DLD1 (cell line): ENCODE data around the gene TNFSF10.
"Not testable (repeated sequence)": the region's sequence is repeated elsewhere in the genome, so short reads cannot be mapped to it uniquely, and the experiment has no call there.

Source experiments
- in situ Hi-C: cut with HindIII; loops from 2 replicates; pipeline ENCODE4 v1.10.0; 2017; ENCODE audit warnings: low sequenced_read_pairs

TNFSF10 gene

DNA sequence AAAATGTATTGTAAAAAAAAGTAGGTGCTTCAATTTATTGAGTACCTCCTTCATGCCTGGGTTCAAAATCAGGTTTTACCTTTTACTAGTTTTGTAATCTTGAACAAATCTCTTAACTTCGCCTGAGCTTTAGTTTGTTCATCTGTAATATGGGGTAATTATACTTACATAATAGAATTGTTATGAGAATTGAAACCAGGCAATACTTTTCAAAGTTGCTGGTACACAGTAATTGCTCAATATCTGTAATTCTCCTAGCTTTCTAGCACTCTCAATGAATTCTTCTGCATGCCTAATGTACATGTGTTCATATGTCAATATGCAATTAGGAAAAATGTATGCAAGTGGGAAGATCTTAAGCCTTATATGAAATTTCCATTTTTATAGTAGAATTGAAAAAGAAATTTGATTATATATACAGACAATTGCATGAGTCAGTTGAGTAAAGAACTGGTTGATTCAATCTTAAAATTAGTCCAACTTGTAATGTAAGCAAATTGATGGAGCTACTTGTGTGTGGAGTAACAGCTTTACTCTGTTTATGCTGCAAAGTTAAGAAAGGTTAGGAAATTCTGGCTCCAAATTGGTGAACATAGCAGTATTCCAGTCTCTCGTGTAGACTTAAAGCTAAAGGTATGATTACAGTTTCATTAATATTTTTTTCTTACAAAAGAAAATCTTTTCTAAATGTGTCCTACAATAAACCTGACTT is 4.1 kb downstream of the TNFSF10 start:
- in situ Hi-C loops: no loop called here

GRCh38 chr3:172517859-172518466 is 5.3 kb downstream of the TNFSF10 start:
- in situ Hi-C loops: no loop called here

GRCh38 chr3:172516318-172517214 is 6.7 kb downstream of the TNFSF10 start:
- in situ Hi-C loops: no loop called here

DNA sequence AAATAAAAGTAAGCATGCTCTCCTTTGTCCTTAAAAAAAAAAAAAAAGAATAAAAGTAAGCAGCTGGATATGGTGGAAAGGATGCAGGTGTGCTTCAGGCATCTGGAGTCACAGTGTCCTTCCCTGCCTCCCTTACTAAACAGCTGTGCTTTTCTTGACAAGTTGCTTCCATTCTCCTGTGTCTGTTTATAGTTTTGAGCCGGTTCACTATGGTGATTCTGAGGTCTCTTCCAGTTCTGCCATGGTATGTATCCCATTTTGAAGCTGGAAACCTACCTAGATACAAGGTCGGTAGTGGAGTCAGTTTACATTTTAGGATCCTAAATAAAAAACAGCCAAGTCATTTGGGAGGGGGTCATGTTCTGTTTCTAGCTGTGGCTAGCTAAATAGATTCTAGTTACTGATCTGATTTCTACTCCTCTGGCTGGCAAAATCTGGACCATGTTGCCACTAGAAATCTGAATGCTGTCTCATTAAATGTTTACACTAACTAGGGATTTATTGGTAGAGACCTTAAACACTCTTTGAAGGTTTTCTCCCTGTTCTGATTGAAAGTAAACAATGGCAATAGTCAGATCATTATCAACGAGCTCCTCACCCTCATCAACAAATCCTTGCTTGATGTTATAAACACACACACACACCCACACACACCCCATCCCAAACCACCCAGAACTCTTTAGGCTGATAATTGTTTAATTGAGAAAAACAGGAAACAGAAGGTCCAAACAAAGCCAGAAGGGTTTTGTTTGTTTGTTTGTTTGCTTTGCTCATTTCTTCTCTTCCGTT is 7.9 kb downstream of the TNFSF10 start:
- in situ Hi-C loops: no loop called here

- in situ Hi-C loops: no loop called here
Measured at GRCh38 chr3:172514678-172515077, 8.6 kb downstream of the TNFSF10 start.

DNA sequence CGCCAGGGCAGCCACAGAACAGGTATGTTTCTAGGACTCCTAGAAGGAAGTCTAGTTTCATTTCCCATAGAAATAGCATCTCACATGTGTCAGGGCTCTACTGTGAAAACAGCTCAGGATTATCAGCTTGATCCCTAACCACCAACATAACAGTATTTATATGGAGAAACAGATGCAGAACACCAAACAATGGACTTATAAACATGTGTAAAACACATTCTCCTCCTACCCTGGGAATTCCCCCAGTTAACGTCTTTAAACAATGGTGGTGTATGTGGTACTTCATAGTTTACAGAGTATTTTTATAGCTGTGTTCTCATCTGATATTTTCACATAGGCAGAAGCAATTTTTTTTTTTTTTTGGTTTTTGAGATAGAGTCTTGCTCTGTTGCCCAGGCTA is 9.7 kb downstream of the TNFSF10 start:
- in situ Hi-C loops: no loop called here

GRCh38 chr3:172511783-172512762 is 11.2 kb downstream of the TNFSF10 start:
- in situ Hi-C loops: no loop called here

DNA sequence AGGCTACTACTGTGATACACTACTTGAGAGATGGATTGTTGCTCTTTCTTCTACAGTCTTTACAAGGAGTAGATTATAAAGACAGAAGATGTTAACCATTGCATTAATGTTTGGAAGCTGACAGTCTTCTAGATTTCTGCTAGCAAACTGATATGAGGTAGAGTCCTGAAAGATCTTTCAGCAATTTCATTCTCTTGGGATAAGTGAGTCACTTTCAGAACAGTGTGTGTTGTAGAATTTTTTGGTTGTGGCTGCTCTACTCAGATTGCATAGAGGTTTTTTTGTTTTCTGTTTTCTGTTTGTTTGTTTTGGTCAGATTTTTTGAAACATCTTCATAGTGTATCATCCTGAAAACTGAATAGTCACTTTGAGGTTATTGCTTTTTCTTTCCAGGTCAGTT is 17.1 kb downstream of the TNFSF10 start:
- in situ Hi-C loops: no loop called here

DNA sequence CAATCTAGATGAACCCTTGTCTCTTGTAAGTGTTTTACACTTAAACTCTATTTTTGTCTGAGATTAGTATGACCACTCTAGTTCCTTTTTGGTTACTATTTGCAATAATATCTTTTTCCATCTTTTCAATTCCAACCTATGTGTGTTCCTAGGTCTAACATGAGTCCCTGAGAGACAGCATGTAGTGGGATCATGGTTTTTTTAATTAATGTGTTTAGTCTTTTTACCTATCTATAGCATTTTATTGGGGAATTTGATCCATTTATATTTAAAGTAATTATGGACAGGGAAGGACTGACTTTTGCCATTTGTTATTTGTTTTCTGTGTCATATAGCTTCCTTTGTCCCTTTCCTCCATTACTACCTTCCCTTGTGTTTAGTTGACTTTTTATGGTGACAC is 21.7 kb downstream of the TNFSF10 start:
- in situ Hi-C loops: no loop called here

- in situ Hi-C loops: not testable (repeated sequence)
Measured at GRCh38 chr3:172490198-172490669, 33.0 kb downstream of the TNFSF10 start.

GRCh38 chr3:172478116-172478515 is 45.1 kb downstream of the TNFSF10 start:
- in situ Hi-C loops: no loop called here

DNA sequence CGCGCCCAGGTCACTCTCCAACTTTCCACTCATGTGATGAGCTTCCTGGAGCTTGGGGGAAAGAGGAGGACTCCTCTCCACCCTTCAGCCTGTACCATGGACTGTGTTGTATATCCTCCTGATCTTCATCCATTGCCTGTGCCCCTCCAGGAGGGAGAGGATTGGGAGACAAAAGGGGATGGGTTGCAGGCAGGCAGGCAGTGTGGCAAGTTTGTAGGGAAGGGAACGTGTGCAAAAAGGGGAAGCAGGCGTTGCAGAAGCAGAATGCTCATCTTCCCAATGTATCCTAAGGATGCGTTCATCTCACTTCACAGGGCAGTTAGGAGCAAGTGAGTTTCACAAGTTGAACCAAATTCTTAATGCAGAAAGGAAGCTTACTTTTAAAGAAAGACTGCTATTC is 46.9 kb downstream of the TNFSF10 start:
- in situ Hi-C loops: no loop called here

DNA sequence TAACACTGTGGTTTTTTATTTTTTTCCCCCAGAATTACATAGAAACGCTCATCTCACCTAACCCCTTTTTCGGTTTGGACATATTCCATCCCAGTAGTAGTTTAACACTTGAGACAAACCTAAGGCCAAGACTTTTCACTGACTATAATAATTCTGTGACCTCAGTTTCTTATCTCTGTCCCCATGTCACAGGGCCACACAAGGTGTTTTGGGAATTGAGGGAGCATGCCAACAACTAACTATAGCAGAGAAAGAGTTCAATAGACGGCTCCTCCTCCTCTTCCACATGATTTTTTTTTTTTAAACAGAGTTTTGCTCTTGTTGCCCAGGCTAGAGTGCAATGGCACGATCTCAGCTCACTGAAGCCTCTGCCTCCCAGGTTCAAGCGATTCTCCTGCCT is 47.5 kb downstream of the TNFSF10 start:
- in situ Hi-C loops: no loop called here

DNA sequence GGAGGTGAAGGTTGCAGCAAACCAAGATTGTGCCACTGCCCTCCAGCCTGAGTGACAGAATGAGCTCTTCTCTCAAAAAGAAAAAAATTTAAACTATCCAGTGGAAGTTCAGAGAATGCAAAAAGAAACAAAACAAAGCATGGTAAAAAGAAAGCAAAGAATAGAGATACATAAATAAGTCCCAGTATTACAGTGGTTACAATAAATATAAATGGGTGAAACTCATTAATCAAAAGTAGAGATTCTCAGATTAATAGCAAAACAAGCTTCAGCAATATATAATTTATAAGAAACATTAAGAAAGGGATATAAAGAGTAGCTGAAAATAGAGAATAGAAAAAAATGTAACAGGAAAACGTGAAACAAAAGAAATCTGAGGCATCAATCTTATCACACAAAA is 51.3 kb downstream of the TNFSF10 start:
- in situ Hi-C loops: no loop called here

- in situ Hi-C loops: no loop called here
Measured at GRCh38 chr3:172470588-172470987, 52.6 kb downstream of the TNFSF10 start.

DNA sequence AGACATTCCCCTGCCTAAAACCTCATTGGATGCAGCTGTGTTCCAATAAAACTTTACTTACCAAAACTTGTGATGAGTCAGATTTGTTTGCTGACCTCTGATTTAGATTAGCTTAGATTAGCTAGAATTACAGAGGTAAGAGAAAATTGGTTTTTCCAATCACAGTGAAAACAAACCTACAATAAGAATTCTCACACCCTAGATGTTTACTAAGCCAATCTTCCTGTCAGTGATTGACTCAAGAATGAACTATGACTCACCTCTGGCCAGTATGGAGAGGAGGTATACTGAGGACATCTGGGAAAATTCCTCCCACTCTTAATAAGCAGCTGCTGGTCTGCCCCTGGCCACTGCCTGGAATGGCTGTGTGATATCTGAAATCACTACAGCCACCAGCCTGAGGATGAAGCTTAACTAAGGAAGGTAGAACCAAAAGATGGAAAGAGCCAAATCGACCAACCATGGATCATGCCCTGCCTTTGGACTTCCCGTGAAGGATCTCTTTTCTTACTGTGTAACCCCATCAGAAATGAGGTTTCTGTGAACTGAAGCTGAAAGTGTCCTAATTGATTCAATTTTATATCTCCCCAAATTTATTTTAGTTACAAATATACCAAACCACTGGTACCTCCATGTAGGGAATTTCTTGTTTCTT is 55.9 kb downstream of the TNFSF10 start:
- in situ Hi-C loops: no loop called here

DNA sequence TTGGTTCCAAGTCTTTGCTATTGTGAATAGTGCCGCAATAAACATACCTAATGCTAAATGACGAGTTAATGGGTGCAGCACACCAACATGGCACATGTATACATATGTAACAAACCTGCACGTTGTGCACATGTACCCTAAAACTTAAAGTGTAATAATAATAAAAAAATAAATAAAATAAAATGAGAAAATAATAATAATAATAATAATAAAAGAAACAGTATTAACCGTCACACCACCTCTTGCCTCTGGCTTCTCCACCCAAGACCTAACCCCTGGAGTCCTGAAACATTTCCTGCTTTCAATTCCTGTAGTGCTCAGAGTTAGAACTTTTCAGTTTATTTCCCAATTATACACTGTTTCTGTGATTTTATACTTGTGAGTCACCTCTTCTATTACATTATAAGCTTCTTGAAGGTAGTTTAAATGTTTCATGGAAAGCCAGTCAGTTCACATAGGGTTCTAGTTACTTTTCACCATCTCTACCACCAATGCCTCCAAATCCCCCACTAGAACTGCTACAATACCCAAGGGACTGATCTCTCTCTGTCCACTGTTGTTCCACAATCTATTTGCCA is 56.6 kb downstream of the TNFSF10 start:
- in situ Hi-C loops: no loop called here

DNA sequence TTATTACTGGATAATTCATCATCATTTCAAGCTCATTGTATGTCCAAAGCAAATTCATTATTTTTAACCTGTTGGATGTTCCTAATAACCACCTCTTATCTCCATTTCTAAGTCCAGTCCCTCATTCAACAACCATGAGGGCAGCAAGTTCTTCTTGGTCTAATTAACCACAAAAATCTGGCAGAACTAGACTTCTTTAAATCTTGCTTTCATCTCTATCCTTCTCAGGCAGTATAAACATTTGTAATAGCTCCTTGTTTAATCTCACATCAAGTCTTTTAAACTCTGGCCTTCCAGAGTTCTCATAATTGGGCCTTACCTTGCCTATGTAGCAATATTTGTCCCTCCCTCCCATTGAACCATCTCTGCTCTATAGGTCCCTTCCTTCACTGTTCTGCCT is 57.9 kb downstream of the TNFSF10 start:
- in situ Hi-C loops: no loop called here

- in situ Hi-C loops: no loop called here
Measured at GRCh38 chr3:172464306-172464705, 58.9 kb downstream of the TNFSF10 start.
